ENCODE results near the gene CCBE1. TPM values are rescaled to one million over a fixed set of nuclear protein-coding genes. Genes with fewer than 3 reads are reported as not detected.

Gene CCBE1
- total RNA-seq, 1 donor from 2014 or later, result 0.05 TPM

DNA sequence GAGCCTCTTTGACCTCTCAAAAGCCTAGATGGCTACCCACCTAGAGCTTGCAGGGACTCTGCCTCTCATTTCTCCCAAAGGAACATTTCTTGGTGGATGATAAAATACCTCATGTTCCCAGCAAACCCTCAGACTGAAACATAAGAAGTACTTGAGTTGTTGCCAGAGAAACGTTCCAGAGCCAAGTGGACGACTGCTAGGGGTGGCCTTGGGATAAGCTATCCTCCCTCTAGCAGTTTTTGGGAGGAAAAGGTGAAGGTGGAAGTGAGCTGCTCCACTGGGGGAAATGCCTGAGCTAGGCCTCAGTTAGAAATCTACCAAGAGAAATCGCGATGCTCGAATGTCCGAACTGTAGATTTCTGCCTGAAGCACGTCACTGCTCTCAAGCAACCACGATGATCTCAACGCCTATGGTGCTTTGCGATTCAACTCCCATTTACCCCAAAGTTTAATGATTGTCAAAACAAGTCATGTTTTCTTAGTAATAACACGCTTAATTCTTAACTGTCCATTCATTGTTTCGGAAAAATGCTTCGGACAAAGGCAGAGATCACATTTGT lies 91.5 kb downstream of the CCBE1 start:
- intact Hi-C loops (cut with DNase I), result loop anchor here (5.0 to 10.0 kb wide), 2 partner anchors 53 to 141 kb away; no protein-coding TSS in a partner anchor
- DNase-seq (ENCODE audit: low spot score), result no peak

DNA sequence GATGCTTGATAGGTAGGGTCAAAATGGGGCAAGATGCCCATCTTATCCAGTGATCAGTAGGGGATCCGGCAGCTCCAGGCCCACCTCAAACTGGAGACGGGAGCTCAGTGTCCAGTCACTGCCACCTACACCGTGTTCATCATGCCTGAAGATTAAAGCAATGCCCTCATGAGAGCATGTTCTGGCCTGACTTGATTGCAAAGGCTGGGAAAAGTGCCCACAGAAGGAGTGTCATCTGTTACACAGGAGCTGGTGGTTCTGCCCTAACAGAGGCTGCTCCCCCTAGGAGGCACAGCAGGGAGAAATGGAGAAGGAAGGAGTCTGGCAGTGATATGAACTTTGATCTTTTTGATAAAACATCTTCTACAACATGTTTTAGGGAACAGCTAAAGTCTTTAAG lies 92.3 kb downstream of the CCBE1 start:
- intact Hi-C loops (cut with DNase I), result loop anchor here (5.0 to 10.0 kb wide), 2 partner anchors 53 to 140 kb away; no protein-coding TSS in a partner anchor
- DNase-seq (ENCODE audit: low spot score), result no peak

DNA sequence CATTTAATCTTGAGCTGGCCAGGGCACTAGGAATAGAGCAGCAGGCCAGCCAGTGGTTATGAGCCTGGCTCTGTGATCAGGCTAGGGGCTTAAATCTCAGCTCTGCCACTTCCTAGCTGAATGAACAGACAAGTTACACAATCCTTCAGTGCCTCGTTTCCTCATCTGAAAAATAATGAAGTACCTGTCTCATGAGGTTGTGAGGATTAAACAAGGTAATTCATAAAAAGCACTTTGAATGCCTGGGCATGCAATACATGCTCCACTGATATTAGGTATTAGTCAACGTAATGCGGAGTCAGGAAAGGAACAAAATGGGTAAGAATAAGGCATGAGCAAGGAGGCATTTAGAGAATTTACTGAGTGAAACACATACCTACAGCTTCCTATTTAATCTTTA lies 100.2 kb downstream of the CCBE1 start:
- DNase-seq (ENCODE audit: low spot score), result no peak
- intact Hi-C loops (cut with DNase I), result no loop called here

DNA sequence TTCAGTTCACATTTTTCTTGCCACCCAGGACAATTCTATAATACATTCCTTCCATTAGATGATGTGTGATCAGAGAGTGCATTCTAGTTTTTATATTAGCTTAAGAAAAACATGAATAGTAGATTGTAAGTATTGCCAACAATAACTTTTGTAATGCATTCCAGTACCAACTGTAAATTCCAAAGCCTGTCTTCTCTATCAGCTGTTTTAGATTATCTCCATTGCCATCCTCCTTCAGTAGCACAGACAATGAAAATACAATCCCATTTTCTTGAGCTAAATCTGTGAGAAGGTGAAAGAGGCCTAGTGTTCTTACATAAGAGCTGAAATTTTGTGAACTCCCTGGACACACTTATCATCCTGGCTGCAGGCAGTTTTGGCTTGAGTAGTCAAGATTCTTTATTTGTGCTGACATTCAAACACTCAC lies 103.9 kb downstream of the CCBE1 start:
- no peak for DNase-seq (ENCODE audit: low spot score)
- intact Hi-C loops (cut with DNase I), result no loop called here

DNA sequence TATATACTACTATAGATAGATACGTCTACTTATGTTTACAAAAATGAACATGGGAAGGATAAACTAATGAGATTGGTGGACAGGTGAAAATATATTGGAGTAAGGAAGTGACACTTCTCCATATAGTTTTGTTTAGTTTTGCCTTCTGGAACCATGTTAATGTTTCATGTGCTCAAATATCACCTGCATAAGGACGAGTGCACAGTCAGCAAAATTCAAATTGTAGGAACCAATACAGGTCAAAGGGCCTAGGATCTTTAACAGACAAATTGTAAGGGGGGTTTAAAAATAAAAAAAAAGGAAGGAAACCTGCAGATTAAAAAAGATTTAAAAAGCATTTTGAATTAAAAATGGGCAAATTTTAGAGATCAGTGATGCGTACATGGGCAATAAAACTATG lies 104.6 kb downstream of the CCBE1 start:
- intact Hi-C loops (cut with DNase I), result no loop called here

DNA sequence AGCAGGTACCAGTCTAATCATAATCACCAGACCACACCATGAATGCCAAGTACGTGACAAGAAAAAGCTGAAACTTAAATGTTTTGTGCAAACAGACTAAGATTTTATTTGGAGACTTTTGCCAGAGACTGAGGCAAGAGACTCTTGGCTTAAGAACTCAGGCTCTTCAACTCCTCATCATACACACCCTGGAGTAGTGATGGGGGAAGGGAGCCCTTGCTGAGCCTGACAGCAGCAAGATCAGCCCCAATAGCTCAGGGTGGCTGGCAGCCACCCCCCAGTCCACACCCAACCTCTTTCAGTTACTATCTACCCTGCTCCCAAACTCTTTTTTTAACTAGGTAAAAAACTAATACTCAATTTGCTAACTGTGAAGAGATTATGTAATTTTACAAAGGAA lies 114.8 kb downstream of the CCBE1 start:
- intact Hi-C loops (cut with DNase I), result no loop called here

More for the DNA sequence above, 104.6 kb downstream of the CCBE1 start:
- DNase-seq (ENCODE audit: low spot score), result no peak

DNA sequence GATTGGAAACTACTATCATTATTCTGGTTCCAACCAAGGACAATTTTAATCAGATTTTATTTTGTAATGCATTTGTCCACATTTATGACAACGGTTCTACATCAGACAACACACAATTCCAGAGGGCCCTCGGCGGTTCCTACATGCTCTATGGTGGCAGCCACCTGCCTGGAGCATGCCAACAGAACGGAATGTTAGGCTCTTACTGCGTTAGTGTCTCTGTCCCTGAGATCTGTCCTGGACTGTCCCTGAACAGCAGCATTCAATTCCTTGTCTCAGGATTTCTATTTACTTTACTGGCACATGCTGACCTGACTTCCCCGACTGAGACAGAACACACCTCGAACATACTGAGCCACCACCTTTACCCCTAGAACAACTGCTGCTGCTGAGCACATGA lies 117.7 kb downstream of the CCBE1 start:
- intact Hi-C loops (cut with DNase I), result no loop called here
- DNase-seq (ENCODE audit: low spot score), result no peak

More for the DNA sequence above, 114.8 kb downstream of the CCBE1 start:
- DNase-seq (ENCODE audit: low spot score), result no peak

DNA sequence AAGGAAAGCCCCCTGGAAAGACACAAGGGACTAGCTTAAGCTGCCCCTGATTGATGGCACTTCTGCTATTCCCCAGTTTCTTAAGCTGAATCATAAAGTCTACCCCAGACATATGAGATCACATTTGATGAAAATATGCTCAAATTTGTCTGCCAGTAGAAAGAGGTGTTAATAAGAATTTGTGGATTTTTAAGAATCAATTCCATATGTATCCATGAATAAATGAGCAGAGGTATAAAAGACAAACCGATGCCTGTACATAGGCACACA lies 119.9 kb downstream of the CCBE1 start:
- no peak for DNase-seq (ENCODE audit: low spot score)
- intact Hi-C loops (cut with DNase I), result no loop called here

DNA sequence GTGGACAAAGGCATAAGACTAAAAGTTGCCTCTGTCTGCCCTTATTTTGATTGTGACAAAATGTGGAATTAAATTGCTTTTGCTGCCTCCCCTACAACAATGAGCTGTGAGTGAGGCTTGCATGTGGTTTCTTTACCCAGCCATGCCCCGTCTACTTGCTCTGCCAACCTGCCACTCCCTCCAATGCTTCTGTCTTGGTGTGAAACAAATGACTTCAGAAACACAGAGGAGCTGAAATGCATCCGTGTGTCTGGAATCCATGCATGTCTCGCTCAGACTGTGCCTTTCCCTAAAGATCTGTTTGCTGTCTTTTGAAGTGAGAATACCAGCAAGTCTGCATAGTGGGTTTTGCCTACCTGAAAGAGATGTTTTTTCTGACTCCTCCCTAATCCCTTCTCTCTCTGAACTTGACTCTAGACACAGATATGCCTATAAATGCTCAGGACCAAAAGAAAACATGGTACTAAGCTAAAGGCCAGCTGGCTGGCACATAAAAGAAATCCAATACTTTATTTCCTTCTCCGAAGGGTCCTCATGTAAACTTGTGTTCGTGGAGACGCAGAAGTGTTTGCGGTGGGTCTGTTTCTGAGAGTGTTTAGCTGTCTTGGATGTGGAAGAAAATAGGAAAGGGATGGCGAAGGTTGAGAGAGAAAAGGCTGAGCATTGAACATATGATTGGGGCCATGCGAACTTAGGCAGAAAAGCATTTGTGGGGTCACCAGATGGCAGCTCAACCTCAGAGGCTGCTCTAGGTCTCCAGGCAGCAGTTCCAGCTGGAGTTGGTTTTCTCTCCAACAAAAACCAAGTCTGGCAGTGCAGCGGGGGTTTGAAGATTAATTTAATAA lies 120.5 kb downstream of the CCBE1 start:
- intact Hi-C loops (cut with DNase I), result no loop called here
- DNase-seq (ENCODE audit: low spot score), result no peak

DNA sequence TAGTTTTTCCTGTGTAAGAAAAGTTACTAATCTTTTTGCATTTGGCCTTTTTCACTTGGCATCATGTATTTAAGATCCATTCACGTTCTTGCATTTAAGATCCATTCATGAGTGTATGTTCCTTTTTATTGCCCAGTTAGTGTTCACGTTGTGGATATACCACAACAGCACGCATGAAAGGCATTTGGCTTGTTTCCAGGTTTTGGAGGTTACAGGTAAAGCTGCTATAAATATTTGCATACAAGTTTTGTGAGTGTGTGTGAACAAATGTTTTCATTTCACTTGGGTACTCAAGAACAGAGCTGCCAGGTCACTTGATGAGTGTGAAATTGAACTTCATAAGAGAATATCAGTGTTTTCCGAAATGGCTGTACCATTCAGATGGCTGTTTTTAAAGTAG lies 121.2 kb downstream of the CCBE1 start:
- intact Hi-C loops (cut with DNase I), result no loop called here
- no peak for DNase-seq (ENCODE audit: low spot score)

DNA sequence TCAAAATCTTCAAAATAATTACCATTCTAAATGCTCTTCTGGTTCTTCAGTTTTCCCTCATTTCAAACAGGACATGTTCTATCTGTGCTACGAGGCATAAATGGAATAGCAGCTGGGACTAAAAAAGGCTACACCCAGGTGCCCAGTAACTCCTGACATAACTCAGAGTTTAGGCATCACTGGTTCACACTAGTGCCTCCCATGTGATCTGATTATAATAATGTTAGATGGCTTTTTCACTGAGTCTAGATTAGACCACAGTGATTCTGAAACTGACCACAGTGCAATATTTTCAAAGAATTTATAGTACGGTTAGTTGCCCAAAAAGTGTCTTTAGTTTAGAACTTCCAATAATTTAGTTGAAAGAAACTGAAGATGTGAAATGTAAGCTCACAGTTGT lies 123.3 kb downstream of the CCBE1 start:
- DNase-seq (ENCODE audit: low spot score), result no peak
- intact Hi-C loops (cut with DNase I), result no loop called here

DNA sequence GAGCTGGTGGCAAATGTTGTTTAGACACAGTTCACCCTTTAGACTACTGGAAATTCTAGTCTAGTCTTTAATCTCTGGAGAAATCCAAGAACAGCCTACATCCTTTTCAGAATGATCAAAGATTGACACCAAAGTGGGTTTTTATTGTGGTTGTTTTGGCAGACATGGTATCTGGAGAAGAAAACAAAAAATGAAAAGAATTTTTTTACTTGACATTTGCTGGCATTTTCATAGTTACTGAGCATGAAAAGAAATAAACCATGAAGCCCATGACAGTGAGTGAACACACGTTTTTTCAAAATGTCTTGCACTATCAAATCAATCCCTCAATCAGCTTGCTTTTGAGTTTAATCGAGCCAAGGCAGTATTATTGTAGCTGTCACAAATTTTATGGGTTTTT lies 125.3 kb downstream of the CCBE1 start:
- DNase-seq (ENCODE audit: low spot score), result no peak
- intact Hi-C loops (cut with DNase I), result no loop called here

DNA sequence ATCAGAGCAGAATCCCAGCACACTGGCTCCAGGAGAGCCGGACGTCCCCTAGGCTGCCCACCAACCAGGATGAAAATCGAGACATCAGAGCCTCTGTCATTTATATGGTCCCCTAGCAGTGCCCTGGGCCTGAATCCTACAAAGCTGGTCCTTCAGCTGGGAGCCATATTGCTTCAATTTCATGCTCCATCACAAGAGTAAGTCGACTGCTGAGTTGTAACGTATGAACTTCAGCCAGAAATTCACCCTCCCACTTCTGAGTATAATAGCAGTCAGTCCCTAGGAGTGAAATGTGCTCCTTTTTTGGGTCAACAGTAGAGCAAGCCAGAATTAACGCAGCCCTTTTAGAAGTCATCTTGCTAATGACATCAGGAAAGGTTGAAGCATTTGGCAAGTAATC lies 126.4 kb downstream of the CCBE1 start:
- intact Hi-C loops (cut with DNase I), result no loop called here
- DNase-seq (ENCODE audit: low spot score), result no peak

DNA sequence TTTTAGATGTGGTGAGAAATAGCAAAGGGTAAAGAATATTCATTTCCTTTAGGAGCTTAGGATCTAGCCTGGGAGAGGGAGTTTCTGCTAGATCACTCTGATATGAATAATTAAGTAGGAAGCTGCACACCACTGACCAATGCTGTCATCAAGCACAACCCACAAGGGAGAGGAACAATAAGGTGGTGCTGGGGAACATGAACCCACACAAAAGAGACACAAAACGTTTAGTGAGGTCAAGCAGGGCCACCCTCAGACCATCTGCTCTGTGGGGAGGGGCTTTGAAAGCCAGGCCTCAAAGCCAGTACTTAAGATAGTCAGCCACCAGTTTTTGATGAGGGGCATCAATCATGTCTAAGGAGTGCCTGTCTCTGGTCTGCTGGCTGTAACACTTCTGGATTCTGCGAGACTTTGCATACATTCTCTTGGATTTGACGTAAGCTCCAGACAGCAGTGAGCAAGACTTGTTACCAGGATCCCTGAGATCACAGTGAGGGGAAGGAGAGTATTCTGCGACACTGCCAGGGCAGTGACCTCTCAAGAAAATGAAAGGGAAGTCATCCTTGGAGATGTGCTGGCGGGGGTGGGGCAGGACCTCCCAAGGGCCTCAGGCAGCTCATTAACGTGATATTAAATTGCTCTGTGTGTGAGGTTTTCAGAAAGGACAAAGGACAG lies 127.0 kb downstream of the CCBE1 start:
- no peak for DNase-seq (ENCODE audit: low spot score)
- intact Hi-C loops (cut with DNase I), result no loop called here

DNA sequence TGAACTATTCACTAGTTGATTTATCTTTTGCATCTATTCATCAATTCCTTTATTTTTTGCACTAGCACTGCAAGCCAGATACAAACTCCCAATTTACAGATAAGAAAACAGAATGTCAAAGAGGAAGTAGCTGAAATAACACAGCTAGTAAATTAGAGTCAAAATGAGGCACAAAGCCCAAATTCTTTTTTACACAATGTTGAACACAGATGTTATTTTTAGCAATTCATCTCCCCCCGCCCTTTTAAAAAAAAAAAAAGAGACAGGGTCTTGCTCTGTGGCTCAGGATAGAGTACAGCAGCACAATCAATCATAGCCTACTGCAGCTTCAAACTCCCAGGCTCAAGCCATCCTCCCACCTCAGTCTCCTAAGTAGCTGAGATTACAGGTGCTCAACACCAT lies 127.8 kb downstream of the CCBE1 start:
- DNase-seq (ENCODE audit: low spot score), result no peak
- intact Hi-C loops (cut with DNase I), result no loop called here

DNA sequence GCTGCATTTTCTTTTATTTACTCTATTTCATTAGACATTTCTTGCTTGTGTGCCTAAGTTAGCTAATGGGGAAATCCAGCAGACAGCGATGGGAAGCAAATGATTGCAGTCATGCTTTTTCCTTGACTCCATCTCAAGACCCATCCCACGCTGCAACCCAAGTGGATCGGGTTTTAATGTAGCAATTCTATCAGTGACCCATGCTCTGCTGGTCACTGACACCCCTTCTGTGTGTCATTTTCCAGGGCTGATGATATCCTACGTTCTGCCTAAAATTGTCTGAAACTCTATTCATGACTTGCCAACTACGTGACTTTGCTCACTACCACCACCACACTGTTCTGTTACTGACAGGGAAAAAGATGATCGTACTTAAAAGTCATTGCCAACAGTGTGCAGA lies 129.8 kb downstream of the CCBE1 start:
- DNase-seq (ENCODE audit: low spot score), result no peak
- intact Hi-C loops (cut with DNase I), result no loop called here

DNA sequence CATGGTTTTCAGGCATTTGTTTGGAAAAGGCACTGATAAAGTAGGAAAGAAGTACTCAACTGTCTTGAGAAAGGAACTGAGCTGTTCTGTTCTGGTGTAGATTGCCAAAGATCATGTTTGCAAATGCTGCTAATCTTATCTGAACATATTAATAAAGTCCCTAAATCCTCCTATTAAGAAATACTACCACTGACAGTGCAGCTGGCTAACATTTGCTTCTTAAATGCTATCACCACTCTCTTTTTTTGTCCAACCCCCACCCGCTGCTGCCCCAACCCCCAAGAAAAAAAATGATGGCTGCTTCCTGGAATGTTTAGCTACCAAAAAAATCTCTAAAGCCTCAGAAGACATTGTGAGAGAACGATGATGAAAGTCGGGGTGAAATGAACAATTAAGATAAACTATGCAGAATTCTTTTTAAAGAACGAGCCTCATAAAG lies 130.7 kb downstream of the CCBE1 start:
- intact Hi-C loops (cut with DNase I), result no loop called here
- no peak for DNase-seq (ENCODE audit: low spot score)

DNA sequence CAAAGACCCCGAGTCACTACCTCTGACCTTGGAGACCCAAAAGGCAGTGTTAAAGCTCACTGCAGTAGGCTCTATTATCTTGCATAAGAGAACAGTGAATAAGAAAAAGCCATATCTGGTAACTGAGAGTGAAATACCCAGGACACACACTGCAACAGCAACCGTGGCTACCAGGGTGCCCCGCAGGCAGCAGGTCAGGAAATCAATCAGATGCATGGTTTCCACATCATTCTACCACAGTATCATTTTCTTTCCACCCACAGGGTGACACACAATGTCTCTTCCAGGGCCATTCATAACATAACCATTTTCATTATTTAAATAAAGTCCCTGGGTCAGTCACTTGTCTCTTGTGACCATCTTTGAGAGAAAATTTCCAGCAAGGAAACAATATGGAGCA lies 131.3 kb downstream of the CCBE1 start:
- intact Hi-C loops (cut with DNase I), result no loop called here

DNA sequence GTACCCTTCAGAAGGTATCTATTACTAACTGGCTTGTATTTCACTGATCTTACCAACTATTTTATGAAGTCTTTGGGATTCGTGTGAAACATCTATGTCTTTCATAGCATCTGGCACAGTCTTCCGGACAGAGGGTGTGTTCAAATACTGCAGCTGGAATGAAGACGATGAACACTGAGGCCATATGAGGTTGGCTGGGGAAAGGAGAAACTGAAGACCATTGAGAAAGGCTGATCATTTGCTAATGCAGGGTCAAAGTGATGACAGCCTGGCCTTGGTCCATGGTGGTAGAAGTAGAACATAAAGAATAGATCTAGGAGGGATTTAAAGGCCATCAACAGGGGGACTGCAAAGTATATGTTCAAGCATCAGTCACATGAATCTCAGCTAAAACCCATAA lies 132.7 kb downstream of the CCBE1 start:
- no peak for DNase-seq (ENCODE audit: low spot score)
- intact Hi-C loops (cut with DNase I), result no loop called here

More for the DNA sequence above, 131.3 kb downstream of the CCBE1 start:
- DNase-seq (ENCODE audit: low spot score), result no peak

DNA sequence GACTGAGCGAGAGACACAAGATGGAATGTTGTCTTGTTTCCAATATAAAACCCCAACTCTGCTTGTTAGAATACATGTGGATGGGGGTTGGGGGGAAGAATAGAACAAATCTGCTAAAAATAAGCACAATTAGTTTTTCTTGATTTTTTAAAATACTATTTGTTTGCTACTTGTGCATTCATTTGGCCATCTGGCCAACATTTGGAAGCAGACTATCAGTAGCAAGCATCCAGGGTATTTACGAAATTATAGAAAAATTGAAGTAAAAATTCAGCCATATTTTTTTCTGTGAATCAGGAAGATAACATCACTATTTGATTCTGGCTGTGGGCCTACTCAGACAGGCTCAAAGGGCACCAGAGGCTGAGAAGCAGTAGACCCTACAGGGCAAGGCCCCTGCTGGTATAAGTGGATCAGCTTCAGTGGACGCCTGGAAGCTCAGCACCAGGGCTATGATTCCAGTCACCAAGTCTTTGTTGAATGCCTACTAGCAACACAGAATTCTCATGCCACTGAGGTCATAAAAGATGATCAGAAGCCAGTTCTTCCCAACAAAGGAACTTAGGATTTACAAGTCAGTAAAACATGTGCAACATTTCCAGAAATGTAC lies 133.9 kb downstream of the CCBE1 start:
- intact Hi-C loops (cut with DNase I), result no loop called here
- no peak for DNase-seq (ENCODE audit: low spot score)

DNA sequence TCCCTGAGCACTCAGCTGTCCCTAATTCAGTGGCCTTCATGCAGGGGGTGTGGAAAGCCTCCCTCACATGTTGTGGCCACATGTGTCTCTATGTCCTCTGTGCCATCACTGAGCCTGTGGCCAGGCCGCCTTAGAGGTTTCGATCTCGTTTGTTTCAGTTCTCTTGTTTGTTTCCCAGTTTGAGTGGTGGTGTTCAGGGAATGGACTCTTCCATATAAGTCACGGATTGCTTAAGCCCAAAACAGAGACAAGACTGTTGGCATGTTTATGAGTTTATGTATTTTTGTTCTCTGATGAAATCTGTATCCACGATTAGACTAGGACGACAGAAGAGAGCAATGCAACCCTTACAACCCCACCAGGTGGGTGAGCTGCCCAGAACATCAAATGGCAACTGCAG lies 134.5 kb downstream of the CCBE1 start:
- intact Hi-C loops (cut with DNase I), result no loop called here
- no peak for DNase-seq (ENCODE audit: low spot score)
